ENCODE measurements around the gene SLC12A8.

- TF ChIP-seq MXI1 (IDR thresholded peaks at IDR 0.05; ENCODE audit: borderline replicate concordance, low read depth, low read length) (no peak), POLR2A (IDR thresholded peaks at IDR 0.05; ENCODE audit: insufficient read depth in 1 of 2, low read depth in 2 of 2, low read length in 2 of 2) (no peak)
These were observed 45.9 kb downstream of the SLC12A8 start for GRCh38 chr3:125166599-125167136.

All from HepG2 (cell line).